Activated CD4-positive, CD25-positive, alpha-beta regulatory T cell (primary cell): ENCODE data around the gene RCAN2.
"Not testable (repeated sequence)": the region's sequence is repeated elsewhere in the genome, so short reads cannot be mapped to it uniquely, and the experiment has no call there.

Source experiments
- DNase-seq, 4 experiments: peaks; one replicate each; lab custom pipeline; 2025; lab: John Stamatoyannopoulos, UW

RCAN2 gene

DNA sequence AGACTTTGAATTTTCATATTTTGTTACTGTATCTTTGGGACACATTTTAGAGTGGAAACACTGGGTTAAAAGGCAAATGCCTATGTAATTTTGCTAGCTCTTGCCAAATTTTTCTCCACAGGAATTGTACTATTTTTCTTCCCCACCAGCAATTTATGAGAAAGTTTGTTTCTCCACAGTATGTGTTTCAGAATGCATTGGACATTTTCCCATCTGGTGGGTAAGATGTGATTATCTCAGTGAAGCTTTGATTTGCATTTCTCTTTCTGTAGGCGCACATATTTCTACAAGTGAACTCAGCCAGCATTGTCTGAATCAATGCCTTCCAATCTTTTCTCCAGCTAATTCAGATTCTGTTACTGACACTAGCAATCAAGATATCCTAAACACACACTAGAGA lies 157.8 kb downstream of the RCAN2 start:
- DNase-seq: no peak

DNA sequence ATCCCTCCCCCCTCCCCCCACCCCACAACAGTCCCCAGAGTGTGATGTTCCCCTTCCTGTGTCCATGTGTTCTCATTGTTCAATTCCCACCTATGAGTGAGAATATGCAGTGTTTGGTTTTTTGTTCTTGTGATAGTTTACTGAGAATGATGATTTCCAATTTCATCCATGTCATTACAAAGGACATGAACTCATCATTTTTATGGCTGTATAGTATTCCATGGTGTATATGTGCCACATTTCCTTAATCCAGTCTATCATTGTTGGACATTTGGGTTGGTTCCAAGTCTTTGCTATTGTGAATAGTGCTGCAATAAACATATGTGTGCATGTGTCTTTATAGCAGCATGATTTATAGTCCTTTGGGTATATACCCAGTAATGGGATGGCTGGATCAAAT lies 158.8 kb downstream of the RCAN2 start:
- not testable (repeated sequence) for DNase-seq

DNA sequence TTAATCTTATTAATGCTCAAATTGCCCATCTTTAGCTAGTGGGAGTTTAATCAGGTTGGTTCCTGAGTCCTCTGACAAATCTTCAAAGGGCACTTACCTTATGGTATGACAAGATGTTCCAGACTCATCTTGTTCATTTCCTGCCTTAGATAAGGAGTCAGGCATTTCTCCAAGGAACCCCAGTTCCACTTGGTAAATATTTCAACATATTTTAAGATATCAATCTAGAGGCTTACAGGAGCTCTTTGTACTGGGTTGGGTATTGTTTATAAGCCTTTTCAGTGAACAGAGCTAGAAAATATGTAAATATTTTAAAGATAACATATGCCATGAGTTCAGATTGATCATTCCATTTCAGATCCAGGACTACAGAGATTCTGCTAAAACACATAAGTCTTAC lies 159.8 kb downstream of the RCAN2 start:
- no peak for DNase-seq

DNA sequence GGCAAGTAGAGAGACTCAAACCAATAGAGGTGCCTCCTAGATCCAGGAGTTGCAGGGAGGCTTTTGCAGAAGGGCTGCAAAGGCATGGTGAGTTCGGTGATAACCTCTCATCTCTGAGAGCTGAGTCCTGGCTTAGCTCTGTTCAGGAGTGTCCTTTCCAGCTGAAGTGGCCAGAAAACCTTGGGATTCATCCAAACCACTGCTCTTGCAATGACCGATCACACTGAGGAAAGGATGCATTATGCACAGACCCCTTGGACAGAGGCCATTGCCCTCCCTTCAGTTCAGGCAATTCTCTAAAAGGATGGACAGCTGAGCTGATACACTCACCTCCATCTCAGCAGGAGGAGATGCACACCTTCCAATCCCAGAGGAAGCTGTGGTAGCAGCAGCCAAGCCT lies 161.7 kb downstream of the RCAN2 start:
- DNase-seq: no peak

DNA sequence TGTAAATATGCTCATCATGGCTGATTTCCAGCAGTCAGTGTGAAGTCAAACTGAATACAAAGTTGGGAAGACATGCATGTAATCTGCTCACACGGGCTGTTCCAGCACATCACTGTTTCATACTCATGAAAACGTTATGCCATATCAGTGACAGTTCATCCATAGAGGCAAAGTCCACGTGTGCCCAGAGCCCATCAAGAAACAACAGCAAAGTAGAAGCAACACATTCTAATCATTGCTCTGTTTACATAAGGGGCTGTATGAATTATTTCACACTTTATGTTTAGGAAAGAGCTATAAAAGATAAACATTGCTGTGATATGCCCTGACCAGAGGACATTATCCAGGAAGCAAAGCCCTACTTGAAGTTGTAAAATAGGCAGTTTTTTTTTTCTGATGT lies 163.5 kb downstream of the RCAN2 start:
- no peak for DNase-seq

DNA sequence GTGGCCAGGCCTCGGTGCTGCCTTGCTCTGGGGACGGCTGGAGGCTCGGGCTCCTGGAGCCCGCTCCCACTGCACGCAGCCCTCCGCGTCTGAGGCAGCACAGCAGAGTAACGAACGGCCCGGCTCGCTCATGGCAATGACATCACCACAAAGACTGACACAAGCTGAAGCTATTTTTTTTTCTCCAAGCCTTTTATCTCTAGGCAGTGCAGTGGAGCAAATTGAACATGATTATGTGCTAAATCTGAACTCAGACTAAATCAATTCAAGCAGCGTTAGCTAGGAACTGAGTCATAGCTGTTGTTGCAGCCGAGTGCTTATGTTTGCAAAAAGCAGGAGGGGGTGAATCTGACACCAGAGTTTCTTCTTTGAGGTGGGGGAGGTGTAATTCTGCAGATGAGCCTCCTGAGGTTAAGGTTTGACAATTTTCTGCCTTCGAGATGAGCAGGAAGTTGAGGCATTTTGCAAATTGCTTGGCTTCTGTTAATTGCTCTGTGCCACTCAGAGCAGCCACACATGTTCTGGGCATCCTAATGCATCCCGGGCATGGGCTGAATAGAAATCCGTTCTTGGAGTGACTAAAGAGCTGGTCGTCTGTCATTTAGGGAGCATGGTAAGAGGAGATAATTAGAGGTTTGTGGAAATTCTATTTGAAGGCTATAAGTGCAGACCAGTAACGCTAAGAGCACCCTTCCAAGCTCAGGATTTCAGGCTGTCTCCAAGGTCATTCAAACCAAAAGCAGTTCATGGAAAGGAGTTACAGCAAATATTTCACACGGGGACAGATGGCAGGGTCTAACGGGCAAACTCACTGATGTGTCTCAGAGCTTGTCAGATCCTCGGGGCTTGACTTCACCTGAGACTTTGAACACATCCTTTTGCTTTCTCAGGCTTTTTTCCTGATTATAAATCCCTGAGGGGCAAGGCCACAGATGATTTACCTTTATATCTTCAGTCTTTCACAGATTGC lies 165.4 kb downstream of the RCAN2 start:
- no peak for DNase-seq

DNA sequence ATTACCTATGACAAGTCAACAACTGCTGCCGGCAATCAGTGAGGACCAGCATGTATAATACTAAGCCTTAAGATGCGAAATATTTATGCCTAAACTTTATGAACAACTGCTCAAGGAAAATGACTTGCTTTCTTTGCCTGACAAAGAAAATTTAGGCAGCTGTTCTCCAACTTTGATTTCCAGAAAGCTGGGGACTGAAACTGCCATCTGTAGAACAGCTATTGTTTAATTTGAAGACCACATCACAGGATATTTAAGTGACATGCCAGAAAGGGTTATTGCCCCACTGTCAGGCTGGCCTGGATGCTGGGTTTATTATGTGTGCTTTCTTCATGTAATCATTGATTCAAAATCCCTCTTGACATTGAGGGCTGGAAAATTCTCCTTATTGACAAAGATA lies 166.5 kb downstream of the RCAN2 start:
- DNase-seq: no peak

DNA sequence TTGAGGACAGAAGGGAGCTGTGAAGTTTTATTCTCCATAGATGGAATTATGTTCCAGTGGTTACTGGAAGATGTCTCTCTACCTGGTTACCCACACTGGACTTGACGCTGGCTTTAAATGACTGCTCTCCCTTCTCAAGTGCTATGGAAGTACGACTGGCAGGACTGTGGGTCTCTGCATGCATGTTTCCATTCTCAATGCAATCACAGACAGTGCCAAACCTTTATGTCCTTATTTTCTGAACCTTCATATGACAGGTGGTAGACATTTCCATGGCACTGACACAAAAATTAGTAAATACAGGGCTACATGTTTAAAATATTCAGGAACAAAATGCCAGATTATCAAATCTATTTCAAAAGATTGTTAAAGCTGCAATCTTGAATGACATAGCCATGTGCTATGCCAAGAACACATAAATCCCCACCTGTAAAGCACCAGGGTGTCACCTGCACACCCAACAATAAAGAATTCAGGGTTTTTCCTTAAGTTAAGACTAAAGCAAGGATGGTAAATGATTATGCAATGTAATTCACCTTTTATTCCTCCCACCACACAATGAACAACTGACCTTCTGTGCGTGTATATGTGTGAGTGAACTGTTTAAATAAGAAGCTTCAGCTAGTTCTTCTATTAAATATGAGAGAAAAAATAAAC lies 167.2 kb downstream of the RCAN2 start:
- no peak for DNase-seq

DNA sequence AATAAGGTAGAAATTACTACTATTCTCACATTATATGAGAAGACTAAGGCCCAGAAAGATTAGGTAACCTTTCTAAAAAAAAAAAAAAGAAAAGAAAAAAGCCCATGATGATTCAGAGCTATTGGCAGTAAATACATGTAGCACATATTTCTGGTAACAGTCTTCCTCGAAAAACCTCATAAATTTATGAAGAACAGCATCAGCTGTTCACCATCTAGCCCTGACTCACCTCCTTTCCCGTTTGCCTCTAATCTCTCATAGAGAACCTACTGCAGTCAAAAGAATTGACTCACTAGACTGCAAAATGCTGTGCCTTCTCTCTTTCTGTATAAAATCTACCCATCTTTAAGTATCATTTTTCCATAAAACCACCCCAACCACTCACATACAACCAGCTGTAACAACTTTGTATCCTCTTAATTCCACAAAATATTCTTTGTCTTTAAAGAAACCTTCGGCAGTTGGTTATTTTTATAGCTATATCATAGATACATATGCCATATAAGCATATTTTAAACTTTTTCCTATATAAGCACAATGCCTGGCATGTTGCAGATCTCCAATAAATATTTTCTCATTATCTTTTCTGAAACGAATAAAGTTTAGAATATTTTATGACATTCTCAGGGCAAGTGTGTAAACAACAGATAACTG lies 167.8 kb downstream of the RCAN2 start:
- no peak for DNase-seq

DNA sequence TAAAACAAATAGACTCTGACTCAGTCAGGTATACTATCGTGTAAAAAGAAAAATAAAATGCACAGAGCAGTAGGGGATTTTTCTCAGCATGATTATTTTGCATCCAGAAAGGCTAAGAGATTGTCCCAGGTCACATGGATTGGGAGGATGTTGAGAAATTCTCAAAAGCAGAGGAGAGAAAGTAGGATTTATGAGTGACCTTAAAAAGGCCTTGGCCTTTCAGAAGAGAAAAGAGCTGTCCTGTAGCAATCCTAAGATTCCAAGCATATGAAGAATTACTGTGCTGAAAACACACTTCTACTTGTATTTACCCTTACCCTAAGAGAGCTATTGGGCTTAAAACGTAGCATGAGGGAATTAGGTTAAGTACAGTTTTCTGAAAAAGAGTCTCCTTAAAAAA lies 170.7 kb downstream of the RCAN2 start:
- DNase-seq: no peak

DNA sequence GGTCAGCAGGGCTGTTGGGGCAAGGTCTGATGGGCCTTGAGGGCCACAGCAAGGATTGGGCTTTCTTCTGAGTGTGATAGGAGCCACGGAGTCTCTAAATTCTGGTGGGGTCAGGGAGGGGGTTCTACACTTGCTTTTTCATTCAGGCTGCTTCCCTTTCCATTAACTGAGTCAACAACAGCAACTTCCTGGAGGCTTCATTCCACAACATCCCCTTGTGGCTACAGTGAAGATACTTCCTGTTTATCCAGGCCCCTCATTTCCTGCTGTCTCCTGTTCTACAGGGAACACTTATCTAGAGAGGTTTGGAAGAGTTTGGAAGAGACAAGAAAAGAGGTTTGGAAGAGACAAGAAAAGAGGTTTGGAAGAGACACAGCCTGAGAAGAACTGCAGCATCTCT lies 175.7 kb downstream of the RCAN2 start:
- DNase-seq: no peak

DNA sequence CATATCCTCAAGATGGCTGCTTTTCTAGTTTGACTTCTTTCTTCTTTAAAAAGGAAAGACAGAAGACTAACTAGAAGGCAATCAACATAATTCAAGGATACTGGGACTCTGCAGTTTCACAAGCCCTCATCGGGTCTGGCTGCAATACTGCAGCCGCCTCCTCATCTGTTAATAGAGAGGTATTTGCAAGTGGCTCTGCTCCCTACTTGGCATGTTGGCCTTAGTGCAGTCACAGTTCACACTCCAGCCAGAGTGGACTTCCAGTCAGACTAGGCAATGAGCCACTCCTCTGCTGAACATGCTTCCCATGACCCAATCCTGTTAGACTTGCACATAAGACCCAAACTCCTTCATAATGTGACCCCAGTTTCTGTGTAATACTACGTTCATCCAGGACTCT lies 178.6 kb downstream of the RCAN2 start:
- DNase-seq: no peak

DNA sequence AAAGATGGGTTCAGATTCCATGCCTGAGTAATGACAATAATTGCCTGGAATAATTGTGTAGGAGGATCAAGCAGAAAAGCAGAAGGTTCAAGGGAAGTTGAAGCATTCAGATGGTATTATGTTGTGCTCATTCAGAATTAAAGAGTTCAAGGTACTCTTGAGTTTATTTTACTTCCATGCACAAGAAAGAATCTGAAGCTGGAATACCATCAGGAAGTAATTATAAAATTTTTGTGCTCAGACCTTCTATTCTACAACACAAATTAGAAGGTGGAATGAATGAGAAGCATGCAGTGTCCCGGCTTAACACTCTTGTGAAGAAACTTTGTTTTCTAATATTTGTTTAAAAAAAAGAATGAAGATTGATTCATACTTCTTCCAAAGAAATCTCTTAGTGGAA lies 181.1 kb downstream of the RCAN2 start:
- no peak for DNase-seq

DNA sequence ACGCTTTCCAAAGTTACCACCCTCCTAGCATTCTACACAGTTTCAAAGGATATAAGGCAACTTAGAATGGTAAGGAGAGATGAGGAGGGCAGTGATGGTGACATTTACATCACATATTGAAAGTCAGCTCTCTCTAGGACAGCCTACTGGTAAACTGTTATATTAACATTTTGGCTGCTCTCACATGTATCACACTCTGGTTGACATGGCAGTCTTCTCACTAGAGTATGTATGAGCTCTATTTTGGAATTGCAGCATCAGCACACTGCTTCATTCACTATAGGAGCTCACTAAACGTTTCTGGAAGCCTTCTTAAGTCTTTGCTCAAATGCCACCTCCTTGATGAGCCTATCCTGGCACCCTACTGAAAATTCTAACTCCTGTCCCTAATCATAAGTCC lies 184.8 kb downstream of the RCAN2 start:
- no peak for DNase-seq

DNA sequence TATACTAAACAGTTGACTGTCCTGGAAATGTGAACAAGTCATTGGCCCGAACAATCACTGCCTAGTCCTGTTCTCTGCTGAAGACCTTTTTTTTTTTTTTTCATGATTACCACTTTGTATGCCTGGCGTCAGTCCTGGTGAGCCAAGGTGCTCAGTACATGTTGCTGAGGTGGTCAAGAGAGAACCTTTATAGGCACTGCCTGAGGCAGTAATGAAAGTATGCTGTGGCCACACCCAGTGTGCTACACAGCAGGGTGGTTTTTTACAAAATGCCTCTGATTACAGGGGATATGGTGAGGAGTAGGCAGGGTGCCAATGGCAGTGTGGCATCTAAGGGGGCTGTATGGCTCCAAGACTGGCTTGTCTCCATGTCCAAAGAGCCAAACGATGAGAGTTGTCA lies 185.4 kb downstream of the RCAN2 start:
- no peak for DNase-seq

DNA sequence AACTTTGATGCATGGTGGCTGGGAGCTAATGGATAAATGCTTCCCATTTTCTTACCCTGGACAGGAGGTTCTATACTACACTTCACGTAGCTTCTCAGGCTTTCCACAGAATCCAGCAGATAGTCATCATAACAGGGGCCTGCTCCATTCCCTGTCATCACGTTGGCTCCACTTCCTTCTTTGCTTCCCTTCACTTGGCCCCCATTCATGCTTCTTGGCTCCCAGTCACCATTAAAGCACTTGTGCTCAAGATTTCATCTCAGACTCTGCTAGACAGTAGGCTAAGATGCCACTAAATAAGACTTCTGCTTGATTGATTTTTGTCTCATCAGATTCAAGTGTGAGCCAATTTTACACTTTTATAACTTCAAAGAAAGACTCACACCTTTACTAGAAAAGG lies 186.0 kb downstream of the RCAN2 start:
- no peak for DNase-seq

DNA sequence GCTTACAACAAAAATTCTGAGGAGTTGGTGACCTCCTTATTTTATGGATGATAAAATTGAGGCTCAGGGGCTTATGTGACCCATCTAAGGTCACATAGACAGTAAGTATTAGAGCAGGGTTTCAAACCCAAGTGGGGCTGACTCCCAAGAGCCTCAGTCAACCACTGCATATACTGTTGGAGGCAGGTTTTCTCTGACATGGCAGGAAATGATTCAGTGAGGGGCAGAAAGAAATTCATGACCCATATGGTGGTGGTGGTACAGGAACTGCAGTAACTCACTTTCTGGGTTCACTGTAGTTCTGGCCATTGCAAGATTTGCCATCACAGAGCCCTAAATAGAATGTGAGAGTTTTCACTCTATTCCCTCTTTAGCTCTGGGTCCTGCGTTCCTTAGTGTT lies 188.4 kb downstream of the RCAN2 start:
- no peak for DNase-seq

DNA sequence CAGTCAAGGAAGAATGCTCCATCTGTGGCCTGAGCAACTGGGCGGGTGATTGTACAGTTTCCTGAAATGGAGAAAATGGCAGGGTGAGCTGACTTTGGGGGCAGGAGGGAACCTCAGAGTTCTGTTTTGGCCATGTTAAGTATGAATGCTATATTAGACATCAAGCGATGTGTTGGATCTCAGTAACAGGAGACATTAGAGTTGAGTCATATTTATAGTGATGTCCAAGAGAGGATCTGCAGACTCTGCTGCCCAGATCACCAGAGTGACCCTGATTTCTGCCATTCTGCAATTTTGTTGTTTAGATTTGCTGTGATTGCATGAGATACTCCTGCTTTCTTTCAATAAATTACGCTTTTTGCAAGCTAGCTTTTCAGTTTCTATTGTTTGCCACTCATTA lies 189.1 kb downstream of the RCAN2 start:
- no peak for DNase-seq

DNA sequence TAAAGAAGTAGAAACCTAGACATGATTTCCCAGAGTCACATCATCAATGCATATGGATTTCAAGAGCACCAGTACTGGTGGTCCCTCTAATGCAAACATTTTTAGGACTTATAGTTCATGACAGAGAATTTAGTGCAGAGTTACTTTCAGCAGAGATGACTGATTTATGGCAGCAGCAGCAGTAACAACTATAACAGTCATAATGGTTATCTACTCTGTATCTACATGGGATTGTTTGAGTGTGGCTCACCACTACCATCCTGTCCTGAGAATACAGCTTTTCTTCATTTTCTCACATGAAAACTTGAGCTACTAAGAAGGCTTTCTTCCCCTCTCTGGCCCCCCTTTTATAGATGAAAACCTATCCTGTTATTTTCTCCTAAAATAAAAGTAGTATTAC lies 192.0 kb downstream of the RCAN2 start:
- DNase-seq: no peak

DNA sequence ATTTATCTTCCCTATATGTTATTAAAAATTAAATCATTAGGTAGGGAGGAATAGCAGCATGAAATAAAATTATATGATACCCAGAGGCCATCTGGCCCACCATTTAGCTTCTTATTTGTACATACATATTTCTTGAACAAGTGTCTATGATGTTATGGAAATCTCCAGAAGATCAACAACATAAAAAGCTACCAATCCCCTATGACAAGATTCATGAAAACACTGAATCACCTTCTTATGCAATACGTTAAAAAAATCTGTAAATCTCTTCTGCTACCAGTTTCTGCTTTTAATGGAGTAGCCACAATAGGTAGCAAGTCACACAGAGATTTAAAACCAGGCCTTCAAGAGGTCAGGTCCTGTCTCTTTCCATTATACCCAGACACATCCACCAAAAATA lies 194.7 kb downstream of the RCAN2 start:
- no peak for DNase-seq

DNA sequence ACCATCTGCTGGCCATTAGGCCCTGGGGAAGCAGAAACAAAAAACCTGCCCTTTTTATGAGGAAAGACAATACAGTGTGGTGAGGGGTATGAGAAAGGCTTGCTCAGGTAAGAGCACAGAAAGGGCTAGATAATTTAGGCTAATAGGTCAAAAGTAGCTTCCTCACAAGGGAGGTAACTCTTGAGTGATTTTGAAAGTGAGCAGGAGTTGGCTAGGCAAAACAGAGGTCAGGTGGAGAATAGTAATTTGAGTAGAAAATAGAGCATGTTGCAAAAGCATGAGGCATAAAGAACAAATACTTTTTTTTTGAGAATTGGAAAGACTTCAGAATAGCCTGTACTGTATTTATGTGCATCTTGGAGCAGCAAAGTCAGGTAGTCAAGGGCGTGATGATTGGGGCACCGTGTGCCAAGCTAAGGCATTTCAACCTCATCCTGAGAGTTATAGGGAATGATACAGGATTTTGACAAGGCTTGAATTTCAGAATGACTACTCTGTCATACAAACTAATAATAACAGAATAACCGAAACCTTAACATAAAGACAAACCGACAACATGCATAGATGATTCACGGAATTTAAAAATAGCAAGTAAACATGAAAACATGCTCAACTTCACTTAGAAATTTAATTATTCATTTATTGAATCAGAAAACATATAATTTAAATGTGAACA lies 197.5 kb downstream of the RCAN2 start:
- no peak for DNase-seq

DNA sequence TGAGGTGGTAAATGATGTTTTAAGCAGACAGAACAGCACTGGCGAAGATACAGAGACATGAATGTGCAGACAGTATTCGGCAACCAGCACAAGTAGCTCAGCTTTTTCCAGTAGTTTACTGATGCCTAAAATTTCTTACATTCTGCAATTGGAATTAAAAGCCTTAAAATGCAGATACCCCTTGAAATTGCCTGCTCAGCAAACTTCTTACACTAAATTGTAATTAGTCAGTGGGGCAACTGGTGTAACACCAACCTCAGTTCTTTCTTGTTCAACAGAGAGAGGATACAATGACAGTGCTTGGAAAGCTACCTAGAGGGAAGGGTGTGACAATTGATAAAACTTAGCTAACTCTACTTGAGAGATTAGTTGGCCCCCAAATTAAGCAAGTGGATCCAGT lies 199.4 kb downstream of the RCAN2 start:
- no peak for DNase-seq

DNA sequence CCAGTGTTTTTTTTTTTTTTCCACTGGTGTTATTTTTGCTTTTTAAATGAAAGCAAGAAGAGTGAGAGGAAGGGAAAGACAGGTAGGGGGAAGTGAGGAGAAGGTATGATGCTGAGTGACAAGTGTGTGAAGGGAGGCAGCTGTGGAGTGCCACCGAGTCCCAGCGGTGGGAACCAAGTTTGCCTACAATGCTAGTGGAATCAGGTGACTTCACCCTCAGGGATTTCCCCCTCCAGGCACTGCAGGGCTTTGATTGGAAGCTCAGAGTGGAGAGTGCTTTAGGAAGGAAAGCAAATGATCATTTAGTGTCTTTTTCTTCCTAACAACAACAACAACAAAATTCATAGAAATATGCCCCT lies 200.0 kb downstream of the RCAN2 start:
- DNase-seq: no peak
